Endodermal cell (in vitro differentiated cells): ENCODE results near the gene TMEM40. TPM values are rescaled to one million over a fixed set of nuclear protein-coding genes. Genes with fewer than 3 reads are reported as not detected.

Experiments used
- DNase-seq: peaks from one replicate; pipeline ENCODE4 v3.0.0-alpha.2; 2017
- H3K27ac ChIP-seq: 2 replicates; pipeline ENCODE4 v1.5.1; 2013; ENCODE audit warnings: mild to moderate bottlenecking, low read depth, low read length, moderate library complexity
- H3K27me3 ChIP-seq: 2 replicates; pipeline ENCODE4 v1.6.1; 2013; ENCODE audit warnings: mild to moderate bottlenecking, low read length, moderate library complexity; ENCODE audit not compliant: insufficient read depth, control insufficient read depth, poor library complexity, severe bottlenecking
- H3K36me3 ChIP-seq: 2 replicates; pipeline ENCODE4 v1.7.0; 2013; ENCODE audit warnings: mild to moderate bottlenecking, low read length, moderate library complexity; ENCODE audit not compliant: control insufficient read depth, insufficient read depth
- H3K4me1 ChIP-seq: one replicate; pipeline ENCODE4 v1.7.0; 2013; ENCODE audit warnings: low read length; ENCODE audit not compliant: control insufficient read depth, insufficient read depth
- H3K4me3 ChIP-seq: 2 replicates; pipeline ENCODE4 v1.5.1; 2013; ENCODE audit warnings: mild to moderate bottlenecking, low read length, moderate library complexity
- H3K9ac ChIP-seq: 2 replicates; pipeline ENCODE4 v1.6.1; 2013; ENCODE audit warnings: mild to moderate bottlenecking, low read length, moderate library complexity; ENCODE audit not compliant: poor library complexity, severe bottlenecking; ENCODE audit errors: extremely low read depth
- H3K9me3 ChIP-seq: 2 replicates; pipeline ENCODE4 v1.6.1; 2013; ENCODE audit warnings: mild to moderate bottlenecking, low read length, moderate library complexity; ENCODE audit not compliant: control insufficient read depth
- H3K27ac Mint-ChIP-seq: 2 replicates; pipeline ENCODE4 v1.8.0; 2020; ENCODE audit warnings: mixed read lengths
- H3K27me3 Mint-ChIP-seq: 2 replicates; pipeline ENCODE4 v1.8.0; 2021; ENCODE audit warnings: mild to moderate bottlenecking, mixed read lengths; ENCODE audit not compliant: insufficient read depth
- H3K36me3 Mint-ChIP-seq: 2 replicates; pipeline ENCODE4 v1.8.0; 2020; ENCODE audit warnings: low read depth, mixed read lengths
- H3K4me1 Mint-ChIP-seq: 2 replicates; pipeline ENCODE4 v1.8.0; 2020; ENCODE audit warnings: mixed read lengths
- H3K4me3 Mint-ChIP-seq: 2 replicates; pipeline ENCODE4 v1.8.0; 2020; ENCODE audit warnings: mild to moderate bottlenecking, moderate library complexity, mixed read lengths
- H3K9me3 Mint-ChIP-seq: 2 replicates; pipeline ENCODE4 v1.8.0; 2020; ENCODE audit warnings: mild to moderate bottlenecking, mixed read lengths
- CTCF ChIP-seq: fragments of 200-600 bp; sonication (generic); conservative IDR thresholded peaks from 2 replicates; pipeline ENCODE4 v1.5.0; 2021; ENCODE audit warnings: antibody characterized with exemption, mild to moderate bottlenecking
- WGBS, 2 experiments: methylation state at CpG; one replicate each; pipeline versions ENCODE4 v1.1.5 to v1.1.7; 2013; ENCODE audit warnings: missing lambda C conversion rate in 2 of 2, mixed read lengths in 1 of 2; ENCODE audit not compliant: insufficient coverage in 1 of 2, insufficient read length in 1 of 2; 5-methylcytosine and 5-hydroxymethylcytosine counted together
- total RNA-seq, 2 donors: library from RNA; stranded (reverse); fragmentation: NEBNext Ultra II Directional in 1 of 2; extraction: Animal tissue kit (Norgen Biotek cat#: 25700) in 1 of 2; gene quantifications; 2 replicates in 1 of 2; 3 replicates in 1 of 2; pipeline ENCODE4 v1.2.1, GENCODE V29; 2021

Gene TMEM40
- total RNA-seq, 2 donors from 2014 or later: not detected

DNA sequence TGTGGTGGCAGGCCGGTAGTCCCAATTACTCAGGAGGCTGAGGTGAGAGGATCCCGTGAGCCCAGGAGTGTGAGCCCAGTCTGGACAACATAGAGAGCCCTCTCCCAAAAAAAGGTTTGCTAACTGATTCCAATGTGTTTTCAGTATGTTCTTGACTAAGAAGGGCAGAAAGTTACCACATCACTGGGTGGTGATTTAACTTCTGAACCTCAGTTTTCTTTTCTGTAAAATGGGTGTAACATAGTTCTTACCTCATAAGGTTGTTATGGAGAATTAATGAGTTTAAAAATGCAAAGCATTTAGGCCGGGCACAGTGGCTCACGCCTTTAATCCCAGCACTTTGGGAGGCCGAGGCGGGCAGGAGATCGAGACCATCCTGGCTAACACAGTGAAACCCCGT is 66.6 kb downstream of the TMEM40 start:
- no peaks in the 10 kb centered on the region for H3K9me3 ChIP-seq
- no peak overlapping the region for H3K9ac ChIP-seq
- no peaks in the 10 kb centered on the region for H3K27me3 ChIP-seq
- no peak for DNase-seq
- H3K4me3 ChIP-seq: no peak overlapping the region
- H3K36me3 ChIP-seq: no peaks in the 10 kb centered on the region
- H3K27me3 Mint-ChIP-seq: peaks cover 6% of the 10 kb centered on the region
- H3K4me1 Mint-ChIP-seq: no peaks in the 10 kb centered on the region
- no peaks in the 10 kb centered on the region for H3K9me3 Mint-ChIP-seq
- H3K27ac ChIP-seq: no peak overlapping the region
- WGBS, 2 experiments: 95 to 100% methylated on average over 4 to 8 of the region's 8 CpGs
- no peak overlapping the region for H3K27ac Mint-ChIP-seq
- no peaks in the 10 kb centered on the region for H3K36me3 Mint-ChIP-seq
- peaks cover 2% of the 10 kb centered on the region for H3K4me1 ChIP-seq
- no peak for TF ChIP-seq CTCF
- no peak overlapping the region for H3K4me3 Mint-ChIP-seq

- Mint-ChIP-seq H3K9me3 (no peaks in the 10 kb centered on the region), H3K27ac (no peak overlapping the region)
Measured at GRCh38 chr3:12689997-12690711, 68.9 kb downstream of the TMEM40 start.

GRCh38 chr3:12687948-12688347 is 71.1 kb downstream of the TMEM40 start:
- Mint-ChIP-seq H3K27me3 (peaks cover 6% of the 10 kb centered on the region), H3K9me3 (no peaks in the 10 kb centered on the region), H3K4me1 (no peaks in the 10 kb centered on the region), H3K36me3 (no peaks in the 10 kb centered on the region), H3K27ac (no peak overlapping the region), H3K4me3 (no peak overlapping the region)
- no peak for TF ChIP-seq CTCF
- H3K9ac ChIP-seq: no peak overlapping the region
- no peaks in the 10 kb centered on the region for H3K36me3 ChIP-seq
- no peaks in the 10 kb centered on the region for H3K27me3 ChIP-seq
- 73 to 89% methylated on average over 3 to 4 of the region's 4 CpGs for WGBS, 2 experiments
- no peaks in the 10 kb centered on the region for H3K9me3 ChIP-seq
- H3K4me1 ChIP-seq: peaks cover 2% of the 10 kb centered on the region
- H3K4me3 ChIP-seq: no peak overlapping the region
- no peak overlapping the region for H3K27ac ChIP-seq
- DNase-seq: no peak

More at GRCh38 chr3:12689997-12690711, 68.9 kb downstream of the TMEM40 start:
- H3K4me1 Mint-ChIP-seq: no peaks in the 10 kb centered on the region
- Histone ChIP-seq H3K4me1 (peaks cover 2% of the 10 kb centered on the region), H3K27me3 (no peaks in the 10 kb centered on the region), H3K27ac (no peak overlapping the region), H3K9me3 (no peaks in the 10 kb centered on the region), H3K36me3 (no peaks in the 10 kb centered on the region), H3K4me3 (no peak overlapping the region), H3K9ac (no peak overlapping the region)
- no peak for TF ChIP-seq CTCF
- no peak overlapping the region for H3K4me3 Mint-ChIP-seq
- peaks cover 6% of the 10 kb centered on the region for H3K27me3 Mint-ChIP-seq
- no peak for DNase-seq
- H3K36me3 Mint-ChIP-seq: no peaks in the 10 kb centered on the region
- WGBS, 2 experiments: 93 to 95% methylated on average over 8 to 11 of the region's 11 CpGs
